NCI-H345 treated with DMSO at 0.1 percent for 48 hours (cell line): ENCODE results near the gene KIF23.

Source experiments
- DNase-seq: peaks from one replicate; lab custom pipeline; 2025; ENCODE audit not compliant: unreplicated experiment; lab: John Stamatoyannopoulos, UW

Gene KIF23

GRCh38 chr15:69394556-69395282 lies 19.4 kb upstream of the KIF23 start:
- DNase-seq: no peak

- DNase-seq: no peak
Observed at GRCh38 chr15:69395460-69395859, 18.7 kb upstream of the KIF23 start.

- no peak for DNase-seq
Observed at GRCh38 chr15:69395991-69396390, 18.2 kb upstream of the KIF23 start.

- DNase-seq: no peak
Observed at GRCh38 chr15:69398491-69398891, 15.7 kb upstream of the KIF23 start.

- no peak for DNase-seq
Observed at GRCh38 chr15:69400850-69401249, 13.3 kb upstream of the KIF23 start.

- DNase-seq: no peak
Observed at GRCh38 chr15:69402816-69403215, 11.3 kb upstream of the KIF23 start.

- DNase-seq: no peak
Observed at GRCh38 chr15:69403594-69403993, 10.6 kb upstream of the KIF23 start.

- no peak for DNase-seq
Observed at GRCh38 chr15:69405110-69405509, 9.0 kb upstream of the KIF23 start.

- DNase-seq: no peak
Observed at GRCh38 chr15:69407719-69408400, 6.3 kb upstream of the KIF23 start.

GRCh38 chr15:69408841-69409240 lies 5.3 kb upstream of the KIF23 start:
- DNase-seq: no peak

GRCh38 chr15:69410248-69410874 lies 3.8 kb upstream of the KIF23 start:
- DNase-seq: no peak

- no peak for DNase-seq
Observed at GRCh38 chr15:69412274-69412673, 1.9 kb upstream of the KIF23 start.

GRCh38 chr15:69412701-69413100 lies 1.4 kb upstream of the KIF23 start:
- DNase-seq: no peak

- DNase-seq: no peak
Observed at GRCh38 chr15:69414701-69415167, 585 bp downstream of the KIF23 start.

GRCh38 chr15:69415381-69415780 lies 1.2 kb downstream of the KIF23 start:
- no peak for DNase-seq

- DNase-seq: no peak
Observed at GRCh38 chr15:69417581-69417980, 3.4 kb downstream of the KIF23 start.

GRCh38 chr15:69421498-69421897 lies 7.3 kb downstream of the KIF23 start:
- no peak for DNase-seq

GRCh38 chr15:69422336-69422895 lies 8.3 kb downstream of the KIF23 start:
- no peak for DNase-seq

GRCh38 chr15:69424001-69424400 lies 9.9 kb downstream of the KIF23 start:
- no peak for DNase-seq

GRCh38 chr15:69424748-69425413 lies 10.7 kb downstream of the KIF23 start:
- DNase-seq: no peak

GRCh38 chr15:69433831-69434230 lies 19.7 kb downstream of the KIF23 start:
- no peak for DNase-seq
